SU-DHL-6 (cell line): ENCODE results near the gene SCYL1.

ENCODE experiments used
- EZH2phosphoT487 ChIP-seq: fragments of 200-600 bp; sonication (generic), shearing (Covaris generic); conservative IDR thresholded peaks from 2 replicates; pipeline ENCODE4 v1.6.1; 2018; ENCODE audit warnings: mild to moderate bottlenecking, antibody characterized with exemption, low read length, moderate library complexity, mixed read lengths
- TF ChIP-seq, protein P1 (sequence below): fragments of 200-600 bp; sonication (generic); IDR thresholded peaks from one replicate; pipeline ENCODE4 v1.5.1; 2017; ENCODE audit warnings: antibody characterized with exemption, mild to moderate bottlenecking, low read length, moderate library complexity; ENCODE audit not compliant: insufficient read depth, poor library complexity, severe bottlenecking

DNA sequence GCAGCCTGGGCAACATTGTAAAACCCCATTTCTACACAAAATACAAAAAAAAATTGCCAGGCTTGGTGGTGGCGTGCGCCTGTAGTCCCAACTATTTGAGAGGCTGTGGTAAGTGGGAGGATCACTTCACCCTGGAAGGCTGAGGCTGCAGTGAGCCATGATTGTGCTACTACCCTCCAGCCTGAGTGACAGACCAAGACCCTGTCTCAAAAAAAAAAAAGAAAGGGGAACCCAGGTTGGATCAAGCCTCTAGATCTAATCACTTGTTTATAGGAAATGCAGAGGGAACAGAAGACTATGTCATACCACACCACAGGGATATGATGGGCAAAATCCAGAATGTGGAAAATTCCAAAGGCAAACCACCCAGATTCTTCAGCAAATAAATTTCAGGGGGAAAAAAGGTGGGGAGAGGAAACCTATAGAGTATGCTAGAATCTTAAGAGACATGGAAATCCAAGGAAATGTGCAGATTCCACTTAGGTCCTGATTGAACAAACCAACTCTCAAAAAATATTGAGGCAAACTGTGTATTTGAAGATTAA is 42.5 kb upstream of the SCYL1 start:
- TF ChIP-seq, protein P1, sequence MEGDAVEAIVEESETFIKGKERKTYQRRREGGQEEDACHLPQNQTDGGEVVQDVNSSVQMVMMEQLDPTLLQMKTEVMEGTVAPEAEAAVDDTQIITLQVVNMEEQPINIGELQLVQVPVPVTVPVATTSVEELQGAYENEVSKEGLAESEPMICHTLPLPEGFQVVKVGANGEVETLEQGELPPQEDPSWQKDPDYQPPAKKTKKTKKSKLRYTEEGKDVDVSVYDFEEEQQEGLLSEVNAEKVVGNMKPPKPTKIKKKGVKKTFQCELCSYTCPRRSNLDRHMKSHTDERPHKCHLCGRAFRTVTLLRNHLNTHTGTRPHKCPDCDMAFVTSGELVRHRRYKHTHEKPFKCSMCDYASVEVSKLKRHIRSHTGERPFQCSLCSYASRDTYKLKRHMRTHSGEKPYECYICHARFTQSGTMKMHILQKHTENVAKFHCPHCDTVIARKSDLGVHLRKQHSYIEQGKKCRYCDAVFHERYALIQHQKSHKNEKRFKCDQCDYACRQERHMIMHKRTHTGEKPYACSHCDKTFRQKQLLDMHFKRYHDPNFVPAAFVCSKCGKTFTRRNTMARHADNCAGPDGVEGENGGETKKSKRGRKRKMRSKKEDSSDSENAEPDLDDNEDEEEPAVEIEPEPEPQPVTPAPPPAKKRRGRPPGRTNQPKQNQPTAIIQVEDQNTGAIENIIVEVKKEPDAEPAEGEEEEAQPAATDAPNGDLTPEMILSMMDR: no peak
- TF ChIP-seq EZH2phosphoT487: no peak
